Stimulated activated CD8-positive, alpha-beta memory T cell treated with anti-CD3 and anti-CD28 coated beads, Interleukin-2, amount 100 ng/mL, for 48 hours (primary cell): ENCODE measurements around the gene URB2.
A peak's percentile ranks its signal among the peaks of the same experiment; 100 is the strongest.
"Not testable (repeated sequence)": the region's sequence is repeated elsewhere in the genome, so short reads cannot be mapped to it uniquely, and the experiment has no call there.

ENCODE experiments used
- DNase-seq, 2 donors: peaks; one replicate each; pipeline ENCODE4 v3.0.0-alpha.2; 2020; ENCODE audit warnings: low read depth in 2 of 2

Gene URB2

DNA sequence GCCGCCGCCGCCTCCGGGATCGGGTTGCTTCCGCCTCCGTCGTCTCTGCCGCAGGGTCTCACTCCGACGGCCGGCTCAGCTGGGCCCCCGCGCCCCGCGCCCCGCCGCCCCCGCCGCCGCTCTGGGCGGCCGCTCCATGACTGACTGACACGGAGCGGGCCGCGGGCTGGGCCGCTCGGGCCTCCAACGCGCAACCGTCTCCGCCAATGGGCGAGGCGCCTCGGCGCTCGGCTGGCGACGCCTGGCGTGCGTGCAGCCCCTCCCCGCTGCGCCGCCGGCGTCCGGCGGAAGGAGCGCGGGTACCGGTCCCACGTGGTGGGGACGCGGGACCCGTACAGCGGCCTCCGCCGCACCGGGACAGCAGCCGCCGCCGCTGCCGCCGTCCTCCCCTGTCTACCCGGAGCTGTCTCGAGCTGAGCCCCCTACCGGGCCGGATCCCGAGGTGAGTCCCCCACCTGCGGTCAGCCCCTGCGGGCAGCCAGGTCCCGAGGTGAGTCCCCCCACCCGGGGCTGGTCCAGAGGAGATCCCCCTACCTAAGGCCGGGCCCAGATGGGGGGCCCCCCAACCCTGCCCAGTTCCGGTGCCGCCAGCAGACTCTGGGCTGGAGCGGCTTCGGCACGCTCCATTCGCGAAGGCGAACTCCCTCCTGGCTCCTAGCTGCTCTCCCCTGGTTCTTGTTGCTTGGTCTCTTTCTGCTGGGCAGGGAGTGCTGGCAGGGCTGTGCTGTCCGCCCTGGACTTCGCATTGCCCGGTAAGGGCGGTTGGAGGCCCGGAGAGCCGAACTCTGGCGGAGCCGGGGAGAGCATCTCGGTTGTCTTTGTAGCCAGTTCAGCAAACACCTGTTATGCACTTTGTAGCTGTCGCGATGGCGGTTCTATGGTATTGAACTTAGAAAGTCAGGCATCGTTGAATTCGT lies at the start of gene URB2, which contains the start of gene TAF5L:
Gene URB2, plus strand, starts transcription at position 333 of the 917 bp plus-strand sequence. CDS start 1,387 bp downstream, outside the sequence.
Gene TAF5L, minus strand, starts transcription at position 208 of the 917 bp plus-strand sequence. CDS start 11,640 bp downstream, outside the sequence.
- DNase-seq: peak; percentile 75 to 83

DNA sequence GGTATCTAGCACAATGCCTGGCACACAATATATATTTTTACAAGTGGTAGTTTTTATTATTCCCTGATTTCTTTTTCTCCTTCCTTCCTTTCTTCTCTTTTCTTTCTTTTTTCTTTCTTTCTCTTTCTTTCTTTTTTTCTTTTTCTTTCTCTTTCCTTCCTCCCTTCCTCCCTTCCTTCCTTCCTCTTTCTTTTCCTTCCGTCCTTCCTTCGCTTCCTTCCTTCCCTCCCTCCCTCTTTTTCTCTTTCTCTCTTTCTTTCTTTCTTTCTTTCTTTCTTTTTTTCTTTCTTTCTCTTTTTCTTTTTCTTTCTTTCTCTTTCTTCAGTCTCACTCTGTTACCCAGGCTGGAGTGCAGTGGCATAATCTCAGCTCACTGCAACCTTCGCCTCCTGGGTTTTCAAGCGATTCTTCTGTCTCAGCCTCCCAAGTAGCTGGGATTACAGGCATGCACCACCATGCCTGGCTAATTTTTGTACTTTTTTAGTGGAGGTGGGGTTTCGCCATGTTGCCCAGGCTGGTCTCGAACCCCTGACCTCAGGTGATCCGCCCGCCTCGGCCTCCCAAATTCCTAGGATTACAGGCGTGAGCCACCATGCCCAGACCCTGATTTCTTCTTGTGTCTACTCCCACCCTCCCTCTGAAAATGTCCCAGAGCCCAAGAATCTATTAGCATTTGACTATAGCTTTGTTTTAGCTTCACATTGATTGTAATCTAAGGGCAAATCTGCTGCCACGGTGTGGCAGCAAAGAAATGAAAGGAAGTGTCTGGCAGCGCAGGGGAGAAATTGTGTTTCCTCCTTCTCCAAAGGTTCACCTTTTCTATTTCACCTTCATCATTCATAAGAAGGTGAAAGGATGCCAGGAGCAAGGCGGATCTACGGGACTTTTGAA lies 47.6 kb upstream of the URB2 start:
- no peak for DNase-seq

- DNase-seq: no peak
These were observed 46.9 kb upstream of the URB2 start for GRCh38 chr1:229579059-229579673.

- DNase-seq: no peak
These were observed 44.6 kb upstream of the URB2 start for GRCh38 chr1:229581485-229581884.

GRCh38 chr1:229582011-229582694 lies 43.9 kb upstream of the URB2 start:
- no peak for DNase-seq

DNA sequence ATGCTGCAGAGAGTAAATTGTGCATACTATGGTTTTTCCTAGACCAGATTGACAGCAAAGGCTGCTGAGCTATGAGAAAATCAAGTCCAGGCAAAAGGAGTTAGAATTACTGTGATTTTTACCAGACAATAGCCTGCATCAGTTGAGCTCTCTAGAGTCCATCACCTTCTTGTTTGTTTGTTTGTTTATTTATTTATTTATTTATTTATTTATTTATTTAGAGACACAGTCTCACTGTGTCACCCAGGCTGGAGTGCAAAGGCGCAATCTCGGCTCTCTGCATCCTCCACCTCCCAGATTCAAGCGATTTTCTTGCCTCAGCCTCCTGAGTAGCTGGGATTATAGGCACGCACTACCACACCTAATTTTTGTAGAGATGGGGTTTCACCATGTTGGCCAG lies 43.3 kb upstream of the URB2 start:
- DNase-seq: no peak

- DNase-seq: no peak
These were observed 40.7 kb upstream of the URB2 start for GRCh38 chr1:229585338-229585737.

DNA sequence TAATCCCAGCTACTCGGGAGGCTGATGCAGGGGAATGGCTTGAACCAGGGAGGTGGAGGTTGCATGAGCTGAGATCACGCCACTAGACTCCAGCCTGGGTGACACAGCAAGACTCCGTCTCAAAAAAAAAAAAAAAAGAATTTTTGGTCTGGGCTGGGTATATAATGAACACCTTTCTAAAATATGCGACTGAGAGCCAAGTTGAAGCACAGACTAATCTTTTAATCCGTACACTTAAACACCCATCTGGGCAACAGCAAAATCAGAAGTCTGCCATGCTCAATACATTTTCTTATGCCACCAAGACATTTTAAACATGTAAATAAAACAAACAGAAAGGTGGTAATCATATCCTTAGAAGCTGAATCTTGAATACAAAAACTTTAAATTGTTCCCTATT lies 35.9 kb upstream of the URB2 start:
- no peak for DNase-seq

- no peak for DNase-seq
These were observed 32.2 kb upstream of the URB2 start for GRCh38 chr1:229593800-229594199.

GRCh38 chr1:229594227-229595008 lies 31.6 kb upstream of the URB2 start:
- no peak for DNase-seq

DNA sequence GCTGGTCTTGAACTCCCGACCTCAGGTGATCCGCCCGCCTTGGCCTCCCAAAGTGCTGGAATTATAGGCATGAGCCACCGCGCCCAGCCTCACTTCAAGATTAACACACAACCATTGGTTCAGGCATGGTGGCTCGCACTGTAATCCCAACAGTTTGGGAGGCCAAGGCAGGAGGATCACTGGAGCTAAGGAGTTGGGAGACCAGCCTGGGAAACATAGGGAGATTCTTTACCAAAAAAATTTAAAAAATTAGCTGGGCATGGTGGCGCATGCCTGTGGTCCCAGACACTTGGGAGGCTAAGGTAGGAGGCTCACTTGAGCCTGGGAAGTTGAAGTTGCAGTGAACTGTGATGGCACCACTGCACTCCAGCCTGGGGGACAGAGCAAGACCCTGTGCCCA lies 30.2 kb upstream of the URB2 start:
- not testable (repeated sequence) for DNase-seq

DNA sequence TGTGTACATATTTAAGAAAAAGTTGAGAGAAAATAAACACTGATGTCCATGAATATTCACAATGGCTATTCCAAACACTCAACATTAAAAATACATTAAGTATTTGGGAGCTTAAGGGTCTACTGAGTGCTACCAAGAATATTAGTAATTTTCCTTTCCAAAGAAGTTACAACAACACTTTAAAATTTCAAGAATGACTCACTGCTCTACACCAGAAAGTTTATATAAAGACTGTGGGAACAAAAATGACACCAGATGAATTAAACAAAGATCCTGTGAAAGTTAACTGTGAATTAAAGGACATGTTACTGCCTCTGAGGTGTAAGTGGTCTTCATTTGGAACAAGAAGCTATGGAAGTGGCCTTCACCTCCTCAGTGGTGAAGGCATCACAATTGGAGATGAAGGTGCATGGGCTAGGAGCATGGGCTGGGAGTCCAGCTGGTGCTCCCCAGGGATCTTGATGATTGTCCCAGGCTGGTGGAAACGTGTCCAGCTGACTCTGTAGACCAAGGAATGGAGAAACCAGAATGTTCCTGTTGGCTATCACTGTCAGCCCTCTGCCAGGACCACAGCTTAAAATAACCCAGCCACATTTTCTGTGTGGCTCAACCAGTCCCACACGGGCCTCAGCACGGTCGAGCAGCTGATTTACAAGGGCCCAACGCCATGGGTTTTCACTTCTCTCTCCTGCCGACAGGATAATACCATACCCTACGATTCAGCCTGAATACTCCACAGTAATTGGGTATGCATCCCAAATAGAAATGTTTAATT lies 28.9 kb upstream of the URB2 start:
- DNase-seq: no peak

GRCh38 chr1:229597877-229598276 lies 28.2 kb upstream of the URB2 start:
- no peak for DNase-seq

GRCh38 chr1:229599218-229599954 lies 26.7 kb upstream of the URB2 start:
- no peak for DNase-seq

GRCh38 chr1:229600229-229600628 lies 25.8 kb upstream of the URB2 start:
- DNase-seq: no peak

GRCh38 chr1:229603371-229604005 lies 22.6 kb upstream of the URB2 start:
- no peak for DNase-seq

DNA sequence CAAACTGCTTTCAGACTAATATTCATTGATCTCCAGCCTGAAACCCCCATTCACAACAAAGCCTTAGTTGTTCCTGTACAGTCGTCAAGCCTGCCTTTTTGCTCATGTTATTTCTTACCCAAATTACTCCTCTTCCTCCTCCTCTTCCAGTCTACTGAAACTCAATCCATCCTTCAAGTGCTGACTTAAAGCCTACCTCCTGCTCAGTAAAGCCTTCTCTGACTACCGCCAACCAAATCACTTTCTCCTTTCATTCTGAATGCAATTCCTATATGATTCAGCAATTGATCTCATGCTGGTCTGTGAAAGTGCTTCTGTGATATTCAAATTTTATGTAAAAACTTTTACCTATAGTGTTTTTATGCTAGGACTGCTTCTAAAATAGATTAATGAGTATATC lies 18.7 kb upstream of the URB2 start:
- no peak for DNase-seq

GRCh38 chr1:229608590-229608989 lies 17.5 kb upstream of the URB2 start:
- DNase-seq: no peak

DNA sequence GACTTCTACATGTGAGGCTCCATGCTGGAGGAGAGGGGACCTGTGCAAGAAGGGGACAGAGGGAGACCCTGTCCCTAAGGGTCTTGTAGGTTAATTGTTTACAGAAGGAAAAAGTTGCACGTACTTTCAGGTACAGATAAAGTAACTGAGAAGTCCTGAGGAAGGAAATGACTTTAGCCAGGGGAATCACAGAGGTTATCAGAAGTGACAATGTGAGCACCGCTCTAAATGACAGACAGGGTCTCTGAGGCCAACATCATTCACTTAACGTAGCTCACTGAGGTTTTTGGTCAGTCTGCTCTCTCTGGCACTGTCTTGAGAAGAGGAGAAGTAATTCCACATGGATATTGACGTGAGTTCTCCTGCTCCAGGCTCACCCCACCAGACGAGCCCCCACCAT lies 12.1 kb upstream of the URB2 start:
- no peak for DNase-seq
